ENCODE data around the gene CBX7.

DNA sequence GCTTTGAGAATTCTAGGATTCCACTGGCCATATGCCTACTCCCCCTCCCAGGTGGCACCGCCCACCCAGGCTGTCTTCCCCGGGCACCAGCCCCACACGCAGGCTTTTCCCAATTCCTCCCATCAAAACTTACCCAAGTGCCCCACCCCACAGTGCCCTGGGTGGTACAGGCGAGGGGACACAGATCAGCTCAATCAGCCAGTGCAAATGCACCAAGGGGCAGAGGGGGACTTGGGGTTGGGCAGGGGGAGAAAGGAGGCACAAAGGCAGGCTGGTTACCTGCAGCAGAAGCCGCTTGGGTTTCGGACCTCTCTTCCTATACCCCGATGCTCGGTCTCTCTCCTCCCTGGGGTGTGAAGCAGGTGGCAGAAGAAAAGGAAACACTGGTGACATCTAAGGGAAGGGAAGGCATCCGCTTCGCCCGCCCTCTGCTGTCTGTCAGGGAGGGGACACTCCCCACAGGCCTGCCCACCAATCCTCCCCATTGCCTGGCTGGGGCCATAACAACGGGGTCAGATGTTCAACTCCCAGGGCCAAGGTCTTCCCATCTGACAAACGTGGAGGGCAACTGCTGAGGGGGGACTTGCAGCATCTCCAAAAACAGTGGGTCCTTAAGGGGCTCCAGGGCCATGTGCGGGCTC, 14.0 kb downstream of the CBX7 start:
- TF ChIP-seq RAD21 (conservative IDR thresholded peaks at IDR 0.05 in 1 of 2, IDR thresholded peaks at IDR 0.05 in 1 of 2) (no peak), ESRRA (IDR thresholded peaks at IDR 0.05; ENCODE audit: borderline replicate concordance, low read length) (no peak), POLR2A (IDR thresholded peaks at IDR 0.05; ENCODE audit: low read length) (no peak), EHF (CRISPR knock-in tag; IDR thresholded peaks at IDR 0.05) (no peak), EP300 (IDR thresholded peaks at IDR 0.05) (no peak), FOSL2 (IDR thresholded peaks at IDR 0.05) (no peak), FOSL2 (CRISPR knock-in tag; IDR thresholded peaks at IDR 0.05) (no peak), PBX3 (IDR thresholded peaks at IDR 0.05) (no peak), ZSCAN20 (CRISPR knock-in tag; IDR thresholded peaks at IDR 0.05) (no peak), GATA3 (IDR thresholded peaks at IDR 0.05; ENCODE audit: borderline replicate concordance) (no peak)
- TF ChIP-seq, protein P1, sequence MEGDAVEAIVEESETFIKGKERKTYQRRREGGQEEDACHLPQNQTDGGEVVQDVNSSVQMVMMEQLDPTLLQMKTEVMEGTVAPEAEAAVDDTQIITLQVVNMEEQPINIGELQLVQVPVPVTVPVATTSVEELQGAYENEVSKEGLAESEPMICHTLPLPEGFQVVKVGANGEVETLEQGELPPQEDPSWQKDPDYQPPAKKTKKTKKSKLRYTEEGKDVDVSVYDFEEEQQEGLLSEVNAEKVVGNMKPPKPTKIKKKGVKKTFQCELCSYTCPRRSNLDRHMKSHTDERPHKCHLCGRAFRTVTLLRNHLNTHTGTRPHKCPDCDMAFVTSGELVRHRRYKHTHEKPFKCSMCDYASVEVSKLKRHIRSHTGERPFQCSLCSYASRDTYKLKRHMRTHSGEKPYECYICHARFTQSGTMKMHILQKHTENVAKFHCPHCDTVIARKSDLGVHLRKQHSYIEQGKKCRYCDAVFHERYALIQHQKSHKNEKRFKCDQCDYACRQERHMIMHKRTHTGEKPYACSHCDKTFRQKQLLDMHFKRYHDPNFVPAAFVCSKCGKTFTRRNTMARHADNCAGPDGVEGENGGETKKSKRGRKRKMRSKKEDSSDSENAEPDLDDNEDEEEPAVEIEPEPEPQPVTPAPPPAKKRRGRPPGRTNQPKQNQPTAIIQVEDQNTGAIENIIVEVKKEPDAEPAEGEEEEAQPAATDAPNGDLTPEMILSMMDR (IDR thresholded peaks at IDR 0.05): no peak
